Fibroblast of lung (primary cell): ENCODE data around the gene BRD1.

Experiments
- CTCF ChIP-seq, 2 donors: IDR thresholded peaks in 1 of 2; conservative IDR thresholded peaks in 1 of 2; 1 replicate in 1 of 2; 2 replicates in 1 of 2; pipeline ENCODE4 v1.5.1; 2011 to 2012; ENCODE audit warnings: low read length in 2 of 2, control low read depth in 1 of 2, inconsistent platforms in 1 of 2, low read depth in 1 of 2, mild to moderate bottlenecking in 1 of 2
- EZH2 ChIP-seq: IDR thresholded peaks from 2 replicates; pipeline ENCODE4 v1.5.1; 2012; ENCODE audit warnings: low read length, control low read depth, mild to moderate bottlenecking; ENCODE audit errors: missing control alignments

DNA sequence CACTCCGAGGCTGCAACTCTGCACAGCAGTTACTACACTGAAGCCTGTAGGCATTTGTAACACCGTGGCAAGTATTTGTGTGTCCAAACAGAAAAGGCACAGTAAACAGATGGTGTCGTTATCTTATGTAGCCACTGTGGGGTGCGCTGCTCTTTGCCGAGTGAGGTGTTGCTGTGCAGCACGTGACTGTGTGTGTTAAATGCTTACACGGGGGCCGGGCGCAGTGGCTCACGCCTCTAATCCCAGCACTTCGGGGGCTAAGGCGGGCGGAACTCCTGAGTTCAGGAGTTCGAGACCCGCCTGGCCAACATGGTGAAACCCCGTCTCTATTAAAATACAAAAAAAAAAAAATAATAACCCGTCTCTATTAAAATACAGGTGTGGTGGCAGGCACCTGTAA is 37.5 kb upstream of the BRD1 start:
- TF ChIP-seq CTCF (conservative IDR thresholded peaks at IDR 0.05 in 1 of 2, IDR thresholded peaks at IDR 0.05 in 1 of 2; ENCODE audit: low read depth in 1 of 2, low read length in 2 of 2) (no peak), EZH2 (no peak)
